Fibroblast of lung (primary cell): ENCODE measurements around the gene SERGEF.

Experiments used
- CTCF ChIP-seq, 2 donors: IDR thresholded peaks in 1 of 2; conservative IDR thresholded peaks in 1 of 2; 1 replicate in 1 of 2; 2 replicates in 1 of 2; pipeline ENCODE4 v1.5.1; 2011 to 2012; ENCODE audit warnings: low read length in 2 of 2, control low read depth in 1 of 2, inconsistent platforms in 1 of 2, low read depth in 1 of 2, mild to moderate bottlenecking in 1 of 2
- EZH2 ChIP-seq: IDR thresholded peaks from 2 replicates; pipeline ENCODE4 v1.5.1; 2012; ENCODE audit warnings: low read length, control low read depth, mild to moderate bottlenecking; ENCODE audit errors: missing control alignments

GRCh38 chr11:17798716-17799115, 214.1 kb downstream of the SERGEF start:
- TF ChIP-seq CTCF (conservative IDR thresholded peaks at IDR 0.05 in 1 of 2, IDR thresholded peaks at IDR 0.05 in 1 of 2; ENCODE audit: low read depth in 1 of 2, low read length in 2 of 2) (no peak), EZH2 (no peak)
